HepG2 (cell line): ENCODE measurements around the gene PLCG1. TPM values are rescaled to one million over a fixed set of nuclear protein-coding genes. Genes with fewer than 3 reads are reported as not detected.

Experiments
- ATAC-seq: fragments of 200-7000 bp; cut with Tn5 transposase; 3 replicates; pipeline ENCODE4 v1.9.1; 2020; ENCODE audit warnings: mild to moderate bottlenecking, moderate library complexity
- BruUV-seq: library from RNA; stranded (reverse); fragments of 400-500 nt; replicated peaks from 2 replicates; lab custom pipeline; 2021; lab: Mats Ljungman, UMichigan
- CTCF ChIA-PET: fragments of 300-600 bp; formaldehyde crosslinking; extraction: SDS; loops from one replicate; lab custom pipeline; 2021; ENCODE audit warnings: low total read pairs, inconsistent platforms, low intra/inter-chr PET ratio; lab: Yijun Ruan, JAX
- POLR2A ChIA-PET: fragments of 350-600 bp; sonication (Branson Sonifier 250); formaldehyde crosslinking; loops from one replicate; lab custom pipeline; 2020; ENCODE audit warnings: antibody characterized with exemption, inconsistent platforms; lab: Yijun Ruan, JAX
- DNase-seq: peaks from one replicate; pipeline ENCODE4 v3.0.0-alpha.2; 2015; ENCODE audit warnings: low spot score
- FAIRE-seq: peaks from 3 replicates; lab custom pipeline; 2011; peaks lifted over from hg19 to GRCh38; lab: Jason Lieb, UNC
- H2AFZ ChIP-seq: one replicate; pipeline ENCODE4 v1.6.1; 2011; ENCODE audit warnings: low read length, inconsistent platforms
- H3K27ac ChIP-seq: fragments of 300-600 bp; 3 replicates; pipeline ENCODE4 v1.8.0; 2011; ENCODE audit warnings: mixed run types, mild to moderate bottlenecking, mixed read lengths, low read length, inconsistent platforms; ENCODE audit not compliant: insufficient read depth; ENCODE audit errors: extremely low read length
- H3K27me3 ChIP-seq, 2 experiments: fragments of 200-600 bp in 1 of 2; 2 replicates in 1 of 2; 3 replicates in 1 of 2; pipeline versions ENCODE4 v1.6.0 to v1.8.0; 2011; ENCODE audit warnings: low read length in 2 of 2, mild to moderate bottlenecking in 2 of 2, moderate library complexity in 2 of 2, inconsistent platforms in 1 of 2; ENCODE audit not compliant: insufficient read depth in 2 of 2, control insufficient read depth in 1 of 2
- H3K36me3 ChIP-seq, 2 experiments: fragments of 200-600 bp in 1 of 2; replicated peaks in 1 of 2; 2 replicates in 1 of 2; 3 replicates in 1 of 2; pipeline versions ENCODE4 v1.5.1 to v1.8.0; 2011; ENCODE audit warnings: low read length in 2 of 2, inconsistent platforms in 1 of 2; ENCODE audit not compliant: insufficient read depth in 2 of 2, control insufficient read depth in 1 of 2
- H3K4me1 ChIP-seq: 2 replicates; pipeline ENCODE4 v1.5.1; 2012; ENCODE audit warnings: low read length, inconsistent platforms; ENCODE audit not compliant: insufficient read depth
- H3K4me2 ChIP-seq: 2 replicates; pipeline ENCODE4 v1.6.0; 2011; ENCODE audit warnings: low read depth, low read length, inconsistent platforms
- H3K4me3 ChIP-seq, 3 experiments: fragments of 200-600 bp in 1 of 3; sonication (generic), shearing (Covaris generic) in 1 of 3; replicated peaks in 1 of 3; 2 replicates each; pipeline ENCODE4 v1.5.1; 2011 to 2016; ENCODE audit warnings: low read length in 3 of 3, inconsistent platforms in 2 of 3, low read depth in 2 of 3, mild to moderate bottlenecking in 2 of 3, control low read depth in 1 of 3, mixed read lengths in 1 of 3; ENCODE audit not compliant: insufficient read depth in 1 of 3
- H3K79me2 ChIP-seq: one replicate; pipeline ENCODE4 v1.6.1; 2011; ENCODE audit warnings: low read length, inconsistent platforms; ENCODE audit not compliant: insufficient read depth
- H3K9ac ChIP-seq: 2 replicates; pipeline ENCODE4 v1.6.0; 2011; ENCODE audit warnings: mild to moderate bottlenecking, low read depth, low read length, inconsistent platforms; ENCODE audit not compliant: insufficient read depth
- H3K9me3 ChIP-seq: 2 replicates; pipeline ENCODE4 v1.5.1; 2012; ENCODE audit warnings: mild to moderate bottlenecking, low read length
- H4K20me1 ChIP-seq: 2 replicates; pipeline ENCODE4 v1.6.0; 2011; ENCODE audit warnings: inconsistent platforms, mild to moderate bottlenecking, low read length, moderate library complexity; ENCODE audit not compliant: insufficient read depth
- CTCF ChIP-seq: sonication (generic); formaldehyde crosslinking; IDR thresholded peaks from 2 replicates; pipeline ENCODE4 v1.5.0; 2020; ENCODE audit warnings: mild to moderate bottlenecking, missing genetic modification reagents, moderate library complexity
- IKZF5 ChIP-seq: IDR thresholded peaks from 2 replicates; pipeline ENCODE4 v1.6.1; 2018; ENCODE audit warnings: missing genetic modification reagents, mild to moderate bottlenecking, missing compliant biosample characterization
- POLR2AphosphoS2 ChIP-seq: IDR thresholded peaks from 2 replicates; pipeline ENCODE4 v1.6.1; 2011; ENCODE audit warnings: low read depth, low read length, improper control_type of control experiment
- RBM22 ChIP-seq: fragments of 200-400 bp; formaldehyde crosslinking; optimal IDR thresholded peaks from 2 replicates; pipeline ENCODE3; 2017; ENCODE audit warnings: mild to moderate bottlenecking, low read length, moderate library complexity
- STAG1 ChIP-seq: sonication (generic); formaldehyde crosslinking; IDR thresholded peaks from 2 replicates; pipeline ENCODE4 v1.4.0; 2020; ENCODE audit warnings: missing genetic modification reagents
- ZBTB3 ChIP-seq: sonication (generic); formaldehyde crosslinking; IDR thresholded peaks from 2 replicates; pipeline ENCODE4 v1.4.0; 2020; ENCODE audit warnings: low read depth, mild to moderate bottlenecking, moderate library complexity, missing genetic modification reagents, borderline replicate concordance
- ZNF207 ChIP-seq: fragments of 450-650 bp; IDR thresholded peaks from 2 replicates; pipeline ENCODE4 v1.6.1; 2016; ENCODE audit warnings: antibody characterized with exemption, borderline replicate concordance
- ZNF724P ChIP-seq: sonication (generic); formaldehyde crosslinking; IDR thresholded peaks from 2 replicates; pipeline ENCODE4 v1.8.0; 2022; ENCODE audit warnings: missing genetic modification reagents, borderline replicate concordance
- ZNF776 ChIP-seq: sonication (generic); formaldehyde crosslinking; IDR thresholded peaks from 2 replicates; pipeline ENCODE4 v1.4.0; 2020; ENCODE audit warnings: mild to moderate bottlenecking, missing genetic modification reagents
- WGBS: methylation state at CpG from one replicate; pipeline ENCODE4 v1.1.6; 2017; ENCODE audit warnings: low lambda C conversion rate; 5-methylcytosine and 5-hydroxymethylcytosine counted together
- in situ Hi-C: cut with HindIII; loops from 2 replicates; pipeline ENCODE4 v1.10.0; 2017; ENCODE audit warnings: low pct_unique_long_range_greater_than_20kb; ENCODE audit not compliant: extremely low pct_ligation_motif_present
- intact Hi-C: fragments of 100-400 bp; cut with micrococcal nuclease; formaldehyde crosslinking; loops from one replicate; pipeline ENCODE4 v1.10.0; 2022; ENCODE audit not compliant: unreplicated experiment
- polyA plus RNA-seq, 8 experiments: library from polyadenylated mRNA; depleted of rRNA in 3 of 8; stranded (reverse) in 7 of 8; unstranded in 1 of 8; fragments of >200 nt; fragmentation: Illumina TruSeq in 4 of 8; extraction: Trizol in 4 of 8; gene quantifications; 2 replicates each; pipeline versions ENCODE4 v1.2.1 to v1.2.3, GENCODE V29; 2011 to 2016; ENCODE audit warnings: low read depth in 4 of 8, missing spikeins in 1 of 8, mixed read lengths in 1 of 8; ENCODE audit not compliant: insufficient read depth in 1 of 8
- total RNA-seq, 5 experiments: library from RNA; depleted of rRNA; stranded (reverse); fragments of >200 nt; fragmentation: Illumina TruSeq; extraction: Trizol; gene quantifications; 2 replicates each; pipeline ENCODE4 v1.2.3, GENCODE V29; 2016; ENCODE audit warnings: low read depth in 1 of 5

The PLCG1 gene
- total and polyA plus RNA-seq, 2 of the 13 experiments (the other 11 are each of a cell fraction or from before 2014, with no cell fraction given) = 85.3 to 158 TPM

- H2AFZ ChIP-seq = no peak overlapping the region
- H3K4me3 ChIP-seq = no peak overlapping the region
- POLR2A ChIA-PET = no interaction called here
- H3K27me3 ChIP-seq = no peaks in the 10 kb centered on the region
- H3K79me2 ChIP-seq = no peaks in the 10 kb centered on the region
- CTCF ChIA-PET = no interaction called here
- no peak for DNase-seq
- intact Hi-C loops = no loop called here
- in situ Hi-C loops = no loop called here
- WGBS = 93% methylated on average over 3 of the region's 3 CpGs
- TF ChIP-seq RBM22 = peak; percentile 37
- TF ChIP-seq CTCF (CRISPR knock-in tag) = peak; percentile 38
- TF ChIP-seq ZNF207 = no peak
- 0 out of 2 replicates have a peak, but pooled peaks have one; percentile 31 for TF ChIP-seq ZNF776 (CRISPR knock-in tag)
- peak; percentile 20; the same call in 1 of the 2 replicates for TF ChIP-seq STAG1 (CRISPR knock-in tag)
- ATAC-seq = peak; percentile 45
- H3K4me2 ChIP-seq = no peak overlapping the region
- peak; percentile 68 for FAIRE-seq
- H3K27ac ChIP-seq = no peak overlapping the region
- BruUV-seq = no TSS peak
- H4K20me1 ChIP-seq = no peaks in the 10 kb centered on the region
- no peaks in the 10 kb centered on the region for H3K4me1 ChIP-seq
- H3K9ac ChIP-seq = no peak overlapping the region
- no peaks in the 10 kb centered on the region for H3K9me3 ChIP-seq
- peaks cover 40 to 59% of the 10 kb centered on the region in 2 experiments for H3K36me3 ChIP-seq
These were observed 47.8 kb upstream of the PLCG1 start for GRCh38 chr20:41089555-41089954.

- no peaks in the 10 kb centered on the region for H3K79me2 ChIP-seq
- no peaks in the 10 kb centered on the region for H3K9me3 ChIP-seq
- H3K27me3 ChIP-seq = no peaks in the 10 kb centered on the region
- in situ Hi-C loops (loop anchor here (5.0 kb wide), 1 partner anchor 120 kb away; no protein-coding TSS in a partner anchor), intact Hi-C loops (loop anchor here (1.0 kb wide), 1 partner anchor 106 kb away; no protein-coding TSS in a partner anchor)
- DNase-seq (no peak), ATAC-seq (no peak), FAIRE-seq (no peak)
- no peaks in the 10 kb centered on the region for H4K20me1 ChIP-seq
- H2AFZ ChIP-seq = no peak overlapping the region
- no peak overlapping the region for H3K27ac ChIP-seq
- no peak overlapping the region for H3K4me3 ChIP-seq
- TF ChIP-seq RBM22 (peak; percentile 24), IKZF5 (CRISPR knock-in tag) (no peak), ZNF724P (CRISPR knock-in tag) (no peak), ZBTB3 (CRISPR knock-in tag) (no peak), POLR2AphosphoS2 (0 out of 2 replicates have a peak, but pooled peaks have one; percentile 44)
- POLR2A ChIA-PET = interaction anchor here (0.7 kb wide), 1 partner anchor 101 kb away, joined by 3 read pairs; no protein-coding TSS in a partner anchor
- no peak overlapping the region for H3K9ac ChIP-seq
- H3K4me2 ChIP-seq = no peak overlapping the region
- no peaks in the 10 kb centered on the region for H3K4me1 ChIP-seq
- CTCF ChIA-PET = no interaction called here
- BruUV-seq = no TSS peak
- H3K36me3 ChIP-seq = peaks cover 43 to 62% of the 10 kb centered on the region in 2 experiments
- 96% methylated on average over 4 of the region's 4 CpGs for WGBS
These were observed 45.4 kb upstream of the PLCG1 start for GRCh38 chr20:41091927-41092326.
